NCI-H2171 (cell line): ENCODE results near the gene LAMA5.

Experiments used
- DNase-seq: peaks from one replicate; lab custom pipeline; 2025; lab: John Stamatoyannopoulos, UW

Gene LAMA5

DNA sequence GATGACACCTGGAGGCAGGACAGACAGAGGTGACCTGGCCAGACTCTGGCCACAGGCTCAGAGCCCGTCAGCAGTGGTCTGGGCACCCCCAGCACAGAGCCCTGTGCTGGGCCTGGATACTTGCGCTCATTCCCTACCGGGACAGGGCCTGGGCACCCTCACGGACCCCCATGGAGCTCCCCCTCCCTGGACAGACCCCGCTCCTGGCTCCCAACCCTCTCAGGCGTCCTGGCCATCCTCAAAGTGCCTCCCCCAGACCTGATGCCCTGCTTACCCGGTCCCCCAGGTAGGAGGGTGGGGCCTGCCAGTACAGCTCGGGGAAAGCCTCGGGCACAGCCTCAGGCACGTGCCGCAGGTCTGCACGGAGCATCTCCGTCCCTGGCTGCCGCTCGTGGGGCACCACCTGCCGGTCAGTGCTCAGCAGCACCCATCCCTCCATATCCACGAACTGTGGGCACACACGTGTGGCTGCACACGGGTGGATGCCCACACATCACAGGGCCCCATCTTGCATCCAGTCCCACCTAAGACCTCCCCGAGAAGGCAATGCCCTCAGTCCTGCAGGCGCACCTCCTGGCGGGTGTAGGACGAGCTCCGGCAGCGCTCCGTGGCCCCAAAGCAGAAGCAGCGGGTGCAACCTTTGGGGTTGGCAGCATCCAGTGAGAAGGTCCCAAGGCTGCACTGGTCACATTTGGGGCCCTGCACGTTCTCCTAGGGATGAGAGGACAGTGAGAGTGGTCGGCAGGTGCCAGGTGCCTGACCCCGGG lies 40.0 kb downstream of the LAMA5 start:
- no peak for DNase-seq

DNA sequence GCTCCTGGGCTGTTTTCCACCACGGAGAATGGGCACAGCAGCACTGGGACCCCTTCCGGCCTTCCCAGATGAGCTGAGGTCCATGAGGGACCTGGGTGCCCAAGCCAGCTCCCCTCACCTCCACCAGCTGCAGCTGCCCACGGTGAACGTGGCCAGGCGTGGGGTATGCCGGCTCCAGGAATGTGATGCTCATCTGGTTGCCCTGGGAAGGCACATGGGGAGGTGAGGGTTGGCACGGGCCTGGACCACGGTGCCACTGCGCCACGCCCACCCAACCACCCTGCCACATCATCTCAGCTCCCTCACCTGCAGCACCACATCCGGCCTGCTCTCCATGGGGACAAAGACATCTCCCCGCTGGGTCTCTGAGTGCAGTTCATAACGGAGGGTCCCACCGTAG lies 40.6 kb downstream of the LAMA5 start:
- no peak for DNase-seq

DNA sequence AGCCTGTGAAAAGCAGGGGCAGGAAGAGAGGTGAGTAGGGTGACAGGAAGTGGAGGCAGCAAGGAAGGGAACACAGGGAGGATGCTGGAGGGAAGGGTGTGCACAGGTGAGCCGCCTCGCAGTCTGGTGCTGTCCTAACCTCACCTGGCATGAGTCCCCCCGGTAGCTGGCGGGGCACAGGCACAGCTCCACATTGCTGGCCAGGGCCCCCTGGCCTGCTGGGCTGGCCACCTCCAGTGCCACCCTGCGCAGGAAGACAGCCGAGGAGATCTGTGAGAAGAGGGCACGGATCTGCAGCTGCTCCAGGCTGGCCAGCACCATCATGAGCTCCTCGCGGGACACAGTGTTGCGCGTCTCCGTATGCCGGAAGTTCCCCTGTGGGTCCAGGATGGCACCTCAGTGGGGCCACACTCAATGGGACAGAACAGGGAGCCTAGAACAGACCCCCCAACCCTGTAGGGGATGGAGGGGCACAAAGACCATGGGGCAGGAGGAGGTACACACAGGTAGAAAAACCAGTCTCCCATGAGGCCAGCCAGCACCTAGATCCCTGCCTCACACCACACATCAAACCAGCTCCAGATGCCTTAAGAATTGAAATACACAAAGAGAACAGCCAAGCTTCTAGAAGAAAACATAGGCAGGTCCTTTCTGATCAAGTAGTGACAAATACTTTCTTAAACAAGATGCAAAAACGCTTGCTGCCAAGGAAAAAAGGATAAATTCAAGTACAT lies 41.8 kb downstream of the LAMA5 start:
- no peak for DNase-seq

DNA sequence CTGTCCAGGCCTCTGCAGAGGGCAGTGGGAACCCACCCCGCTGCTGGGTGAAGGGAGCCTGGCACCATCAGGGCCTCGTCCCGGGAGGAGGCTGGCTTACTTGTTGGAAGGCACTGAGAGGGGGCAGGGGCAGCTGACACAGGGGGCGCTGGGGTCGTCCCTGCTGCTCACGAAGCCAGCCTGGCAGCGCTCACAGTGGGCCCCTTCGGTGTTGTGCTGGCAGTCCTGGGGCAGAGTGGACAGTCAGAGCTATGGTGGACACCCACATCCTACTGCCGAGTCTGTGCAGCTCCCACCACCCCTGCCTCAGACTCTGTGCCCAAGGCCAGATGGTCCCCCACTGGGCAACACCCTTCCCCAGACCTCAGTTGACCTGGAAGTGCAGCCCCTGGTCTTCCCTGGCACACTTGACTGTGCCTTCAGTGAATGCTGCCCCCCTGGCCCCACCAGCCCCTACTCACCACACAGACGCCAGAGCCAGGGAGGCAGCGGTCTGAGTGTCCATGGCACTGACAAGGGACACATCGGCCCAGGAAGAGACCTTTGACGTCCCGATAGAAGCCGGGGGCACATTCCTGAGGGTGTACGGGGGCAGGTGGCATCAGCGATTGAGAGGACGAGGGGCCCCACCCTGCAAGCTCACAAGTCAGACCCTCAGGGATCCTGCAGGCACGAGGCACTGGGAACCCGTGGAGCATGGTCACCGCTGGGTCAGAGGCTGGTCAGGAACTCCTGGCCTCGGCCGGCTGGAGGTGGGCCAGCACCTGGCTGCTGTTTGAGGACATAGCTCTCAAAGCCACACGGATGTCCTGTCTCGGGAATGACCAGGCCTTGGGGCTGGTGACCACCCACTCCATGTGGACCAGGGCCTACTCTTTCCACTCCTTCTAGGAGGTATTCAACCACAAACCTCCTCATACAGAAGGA lies 42.9 kb downstream of the LAMA5 start:
- DNase-seq: no peak

DNA sequence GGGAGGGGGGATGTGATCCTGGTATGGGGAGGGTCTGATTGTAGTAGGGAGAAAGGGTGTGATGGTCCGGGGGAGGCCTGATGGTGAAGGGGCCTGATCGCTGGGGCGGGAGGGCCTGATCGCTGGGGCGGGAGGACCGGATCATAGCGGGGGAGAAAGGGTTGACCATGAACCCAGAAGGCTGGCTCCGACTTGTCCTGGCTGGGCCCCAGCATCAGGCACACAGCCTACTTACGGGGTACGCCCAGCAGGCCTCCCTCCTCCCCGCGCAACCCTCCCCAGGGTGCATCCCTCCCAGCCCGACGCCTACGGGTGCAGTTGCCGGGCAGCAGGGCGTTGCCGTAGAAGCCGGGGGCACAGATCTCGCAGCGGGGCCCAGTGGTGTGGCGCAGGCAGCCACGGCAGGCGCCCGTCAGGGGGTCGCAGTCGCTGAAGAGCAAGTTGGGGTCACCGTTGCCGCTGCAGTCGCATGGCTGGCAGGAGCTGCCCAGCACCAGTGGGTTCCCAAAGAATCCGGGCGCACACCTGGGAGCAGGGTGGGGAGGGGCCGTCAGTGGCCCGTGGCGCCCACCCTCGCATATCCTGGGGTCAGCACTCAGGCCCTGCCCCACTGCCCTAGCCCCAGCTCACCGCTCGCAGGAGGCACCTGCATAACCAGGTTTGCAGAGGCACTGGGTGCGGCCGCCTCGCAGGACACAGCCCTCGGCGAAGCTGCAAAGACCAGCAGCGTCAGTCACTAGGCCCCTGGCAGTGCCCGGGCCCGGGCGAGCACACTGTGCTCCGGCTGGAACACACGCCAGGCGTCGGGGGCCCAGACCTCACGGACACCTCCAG lies 43.7 kb downstream of the LAMA5 start:
- no peak for DNase-seq

DNA sequence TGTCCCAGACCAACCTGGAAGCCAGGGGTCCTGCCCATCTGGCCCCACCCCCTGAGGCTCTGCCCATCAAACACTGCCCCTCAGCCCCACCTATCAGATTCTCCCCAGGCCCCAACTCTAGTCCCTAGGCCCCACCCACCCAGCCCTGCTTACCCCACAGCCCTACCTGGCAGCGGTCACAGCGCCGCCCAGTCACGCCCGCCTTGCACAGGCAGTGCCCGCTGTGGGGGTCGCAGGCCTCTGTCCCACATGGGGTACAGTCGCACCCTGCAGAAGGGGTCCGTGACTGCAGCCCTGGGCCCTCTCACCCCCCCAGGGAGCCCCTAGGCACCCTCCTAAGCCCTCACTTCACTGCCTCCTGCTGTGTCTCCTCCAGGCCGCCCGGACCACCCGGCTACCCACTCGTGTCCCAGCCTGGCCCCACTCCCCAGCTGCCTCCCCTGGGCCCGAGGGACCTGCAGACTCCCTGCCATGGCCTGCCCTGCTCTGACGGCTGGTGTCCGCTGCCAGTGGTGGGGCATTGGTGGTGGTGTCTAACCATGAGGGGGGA lies 44.5 kb downstream of the LAMA5 start:
- no peak for DNase-seq

DNA sequence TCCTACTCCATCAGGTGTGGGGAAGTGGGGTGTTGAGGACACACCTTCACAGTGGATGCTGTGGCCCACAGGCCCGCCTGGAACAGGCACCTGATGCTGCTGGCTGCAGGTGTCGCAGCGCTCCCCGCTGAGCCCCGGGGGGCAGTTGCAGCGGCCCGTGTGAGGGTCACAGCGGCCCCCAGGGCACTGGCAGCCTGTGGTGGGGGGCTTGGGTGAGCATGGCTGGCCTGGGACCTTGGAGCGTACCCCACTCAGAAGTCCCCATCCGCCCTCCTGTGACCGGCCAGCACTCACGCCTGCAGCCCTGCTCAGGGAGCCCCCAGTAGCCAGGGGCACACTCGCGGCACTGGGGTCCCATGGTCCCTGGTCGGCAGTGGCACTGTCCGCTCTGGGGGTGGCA lies 45.1 kb downstream of the LAMA5 start:
- no peak for DNase-seq

DNA sequence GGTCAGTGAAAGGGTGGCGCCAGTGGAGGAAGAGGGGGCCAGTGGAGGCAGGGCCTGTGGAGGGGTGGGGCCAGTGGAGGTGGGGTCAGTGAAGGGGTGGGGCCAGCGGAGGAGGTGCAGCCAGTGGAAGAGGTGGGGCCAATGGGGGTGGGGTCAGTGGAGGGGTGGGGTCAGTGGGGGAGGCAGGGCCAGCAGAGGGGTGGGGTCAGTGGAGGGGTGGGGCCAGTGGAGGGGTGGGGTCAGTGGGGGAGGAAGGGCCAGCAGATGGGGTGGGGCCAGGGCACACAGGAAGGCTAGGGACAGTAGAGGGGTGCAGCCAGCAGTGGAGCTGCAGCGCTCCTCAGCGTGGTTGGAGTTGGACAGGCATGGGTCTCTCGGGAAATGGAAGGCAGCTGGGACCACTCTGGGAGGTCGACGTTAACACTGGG lies 45.6 kb downstream of the LAMA5 start:
- no peak for DNase-seq

DNA sequence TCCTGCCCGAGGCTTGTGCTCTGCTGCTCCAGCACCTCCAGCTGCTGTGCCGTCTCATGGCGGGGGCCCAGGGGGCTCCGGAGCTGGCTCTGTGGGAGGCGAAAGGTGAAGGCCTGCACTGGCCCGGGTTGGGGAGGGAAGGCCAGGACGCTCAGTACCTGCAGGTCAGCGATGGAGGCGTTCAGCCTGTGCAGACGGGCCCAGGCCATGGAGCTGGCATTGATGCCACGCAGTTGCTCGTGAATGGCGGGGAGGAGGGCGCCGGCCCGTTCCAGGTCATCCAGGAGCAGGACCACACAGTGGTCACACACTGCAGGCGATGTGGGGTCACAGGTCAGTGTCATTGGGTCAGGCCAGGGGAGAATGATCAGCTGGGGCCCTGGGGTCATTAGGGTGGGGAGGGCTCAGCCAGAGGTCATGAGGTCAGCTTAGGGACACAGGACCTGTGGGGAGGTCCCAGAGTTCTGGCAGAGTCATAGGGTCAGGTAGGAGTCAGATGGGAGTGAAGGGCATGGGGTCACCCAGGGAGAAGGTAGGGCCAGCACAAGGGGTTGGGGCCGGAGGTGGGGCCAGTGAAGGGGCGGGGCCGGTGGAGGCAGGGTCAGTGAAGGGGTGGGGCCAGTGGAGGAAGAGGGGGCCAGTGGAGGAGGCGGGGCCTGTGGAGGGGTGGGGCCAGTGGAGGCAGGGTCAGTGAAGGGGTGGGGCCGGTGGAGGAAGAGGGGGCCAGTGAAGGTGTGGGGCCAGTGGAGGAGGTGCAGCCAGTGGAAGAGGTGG lies 46.3 kb downstream of the LAMA5 start:
- DNase-seq: no peak

DNA sequence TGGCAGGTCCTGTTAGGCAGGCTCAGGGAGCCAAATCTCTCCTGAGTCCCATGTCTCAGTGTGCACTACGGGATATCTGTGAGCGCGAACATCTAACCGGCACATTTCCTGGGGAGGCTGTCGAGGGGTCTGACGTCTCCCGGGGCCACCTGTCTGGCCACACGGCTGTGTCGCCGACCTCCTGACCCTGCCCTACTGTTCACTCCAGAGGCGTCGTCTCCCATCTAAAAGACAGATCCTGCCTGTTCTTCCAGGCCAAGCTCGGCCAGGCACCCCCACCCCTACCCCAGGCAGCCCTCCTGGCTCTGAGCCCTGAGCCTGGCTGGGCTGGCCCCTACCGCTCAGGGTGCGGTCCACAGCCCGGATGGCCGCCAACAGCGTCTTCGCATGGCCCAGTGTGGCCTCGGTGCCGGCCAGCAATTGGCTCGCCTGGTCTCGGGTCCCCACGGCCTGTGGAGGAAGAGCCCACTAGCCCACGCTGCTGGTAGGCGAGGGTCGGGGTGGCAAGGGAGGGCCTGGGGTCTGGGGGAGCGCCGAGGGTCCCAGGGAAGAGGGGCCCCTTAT lies 47.7 kb downstream of the LAMA5 start:
- DNase-seq: no peak

DNA sequence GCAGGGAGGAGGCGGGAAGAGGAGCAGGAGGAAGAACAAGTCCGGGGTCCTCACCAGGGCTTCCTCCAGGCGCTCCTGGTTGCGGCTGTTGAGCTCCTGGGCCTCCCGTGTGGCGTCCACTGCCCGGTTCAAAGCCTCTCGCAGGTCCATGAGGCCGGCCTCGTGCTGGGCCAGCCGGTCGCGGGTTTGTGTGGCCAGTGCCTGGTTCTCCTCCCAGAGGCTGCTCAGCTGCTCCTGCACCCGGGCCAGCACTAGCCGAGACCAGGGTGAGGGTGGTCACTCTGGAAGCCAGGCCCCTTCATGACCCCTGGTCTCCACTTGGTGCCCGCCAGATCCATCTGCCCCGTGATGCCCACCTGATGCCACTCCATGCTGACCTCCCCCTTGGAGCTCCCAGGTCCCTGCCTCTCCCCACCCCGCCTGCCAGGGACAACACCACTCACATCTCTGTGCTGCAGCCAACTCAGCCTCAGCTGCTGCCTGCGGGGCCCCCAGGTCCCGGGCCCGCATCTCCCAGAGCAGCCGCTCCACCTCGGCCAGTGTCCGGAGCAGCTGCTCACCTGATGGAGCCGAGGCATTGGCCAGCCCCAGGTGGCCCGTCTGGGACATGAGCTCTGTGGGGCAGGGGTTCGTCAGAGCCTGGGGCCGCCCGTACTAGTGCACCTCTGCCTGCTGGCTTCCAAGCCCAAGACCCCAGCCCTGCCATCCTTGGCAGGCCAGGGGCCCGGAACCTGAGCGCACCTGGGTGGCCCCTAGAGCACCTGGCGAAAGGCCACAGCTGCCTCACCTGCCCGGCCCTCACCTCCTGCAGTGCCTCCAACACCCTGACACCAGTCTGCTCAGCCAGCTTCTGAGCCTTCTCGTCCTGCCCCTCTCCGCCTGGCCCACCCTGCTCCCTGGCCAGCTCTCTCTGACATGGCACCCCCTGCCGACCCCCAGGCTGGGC lies 48.4 kb downstream of the LAMA5 start:
- no peak for DNase-seq

DNA sequence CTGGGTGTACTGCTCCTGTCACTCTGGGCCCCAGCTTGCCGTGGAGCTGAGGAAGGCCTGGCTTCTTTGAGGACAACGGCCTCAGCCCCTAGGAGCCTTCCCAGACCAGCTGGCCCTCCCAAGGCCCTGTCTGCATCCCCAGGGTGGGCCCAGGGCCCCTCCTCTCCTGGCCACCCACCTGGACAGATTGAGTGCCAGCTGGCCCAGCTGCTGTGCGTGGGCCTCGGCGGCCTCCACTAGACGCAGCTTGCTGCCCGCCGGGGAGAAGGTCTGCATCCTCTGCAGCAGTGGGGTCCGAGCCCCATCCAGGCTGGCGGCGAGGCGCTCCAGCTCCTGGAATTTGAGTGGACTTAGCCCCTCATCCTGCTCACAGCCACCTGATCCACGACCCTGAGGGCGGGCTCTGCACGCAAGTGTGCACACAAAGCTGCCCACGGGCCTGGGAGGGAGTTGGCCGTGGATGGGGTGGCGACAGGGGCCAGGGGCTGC lies 49.9 kb downstream of the LAMA5 start:
- DNase-seq: no peak

DNA sequence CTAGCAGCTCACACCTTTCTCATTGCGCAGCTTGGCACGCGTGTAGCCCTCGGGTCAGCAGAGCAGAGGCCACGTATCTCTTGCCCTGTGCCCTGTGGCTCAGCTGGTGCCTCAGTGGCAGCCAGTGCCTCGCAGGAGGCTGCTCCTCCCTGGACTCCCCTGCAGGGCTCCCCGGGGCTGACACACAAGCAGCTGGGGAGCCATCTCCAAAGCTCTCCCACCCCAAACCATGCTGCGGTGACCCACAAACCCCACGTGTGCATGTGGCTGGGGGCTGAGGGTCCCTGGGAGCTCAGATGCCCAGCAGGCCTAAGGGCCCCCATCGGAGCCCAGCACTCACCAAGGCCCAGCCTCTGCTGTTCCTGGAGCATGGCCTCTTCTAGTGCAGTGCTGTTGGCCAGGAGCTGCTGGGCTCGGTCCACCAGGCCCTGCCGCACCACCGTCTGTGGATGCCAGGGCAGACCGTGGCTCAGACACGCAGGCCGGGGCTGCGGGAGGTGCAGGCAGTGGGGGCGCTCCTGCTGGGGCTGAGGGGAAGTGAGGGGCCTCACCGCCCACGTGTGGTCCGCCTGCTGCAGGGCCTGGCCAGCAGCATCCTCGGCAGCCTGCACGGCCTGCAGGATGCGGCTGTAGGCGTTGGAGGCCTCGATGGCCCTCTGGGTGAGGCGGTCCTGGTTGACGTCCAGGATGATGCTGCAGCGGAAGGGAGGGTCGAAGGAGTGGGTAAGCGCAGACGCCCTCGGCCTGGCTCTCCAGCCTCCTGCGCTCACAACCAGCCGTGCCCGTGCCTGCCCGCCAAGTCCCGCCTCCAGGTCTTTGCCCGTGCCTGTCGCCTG lies 50.6 kb downstream of the LAMA5 start:
- DNase-seq: no peak

DNA sequence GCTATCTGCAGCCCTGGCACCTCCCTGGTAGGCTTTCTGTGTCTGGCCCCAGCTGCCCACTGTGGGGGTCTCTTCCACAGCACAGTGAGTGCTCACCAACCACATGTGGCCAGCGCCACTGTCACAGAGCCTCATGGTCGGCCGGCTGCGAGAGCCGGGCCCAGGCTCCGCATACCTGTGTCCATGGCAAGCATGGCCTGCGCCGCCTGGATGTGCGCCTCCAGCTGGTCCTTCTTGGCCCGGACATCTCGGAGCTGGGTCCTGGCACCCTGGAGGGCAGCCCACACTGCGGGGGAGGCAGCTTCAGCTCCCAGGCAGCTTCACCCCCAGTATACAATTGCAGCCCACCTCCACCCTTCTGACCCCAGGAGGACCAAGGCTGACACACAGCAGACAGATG lies 51.3 kb downstream of the LAMA5 start:
- no peak for DNase-seq

DNA sequence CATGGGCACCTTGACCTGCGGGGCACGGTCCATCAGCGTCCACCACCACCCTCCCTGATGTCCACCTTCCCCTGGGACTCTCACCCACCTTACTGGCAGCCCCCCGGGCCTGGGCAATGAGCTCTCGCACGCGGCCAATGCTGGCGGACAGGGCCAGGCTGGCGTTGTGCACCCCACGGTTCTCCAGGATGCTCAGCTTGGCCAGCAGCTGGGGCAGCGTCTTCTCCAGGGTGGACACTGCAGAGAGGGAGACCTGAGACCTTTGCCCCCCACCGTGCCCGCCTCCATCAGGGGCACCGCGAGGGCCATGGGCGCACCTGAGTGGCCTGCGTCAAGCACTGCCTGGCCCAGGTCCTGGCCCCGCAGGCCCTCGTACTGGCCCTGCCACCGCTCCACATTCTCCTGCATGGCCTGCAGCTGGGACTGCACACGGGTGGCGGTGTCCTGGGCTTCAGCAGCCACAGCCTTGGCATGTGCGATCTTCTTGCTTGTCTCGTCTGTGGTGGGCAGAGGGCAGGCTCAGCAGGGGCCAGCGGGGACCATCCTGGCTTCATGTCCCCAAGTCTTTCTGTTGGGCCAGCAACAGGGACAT lies 52.3 kb downstream of the LAMA5 start:
- no peak for DNase-seq

DNA sequence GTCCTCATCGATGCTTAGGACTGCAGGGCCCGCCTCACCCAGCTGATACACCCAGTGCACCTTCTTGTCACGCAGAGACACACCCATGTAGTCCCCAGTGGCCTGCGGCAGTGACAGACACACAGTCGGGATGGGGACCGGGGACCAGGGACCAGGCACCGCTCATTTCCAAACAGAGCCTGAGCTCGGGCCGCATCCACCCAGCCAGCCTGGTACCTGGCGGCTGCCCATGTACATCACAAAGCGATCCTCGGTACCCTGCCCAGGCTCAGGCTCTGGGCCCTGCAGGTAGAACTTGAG lies 52.8 kb downstream of the LAMA5 start:
- no peak for DNase-seq

DNA sequence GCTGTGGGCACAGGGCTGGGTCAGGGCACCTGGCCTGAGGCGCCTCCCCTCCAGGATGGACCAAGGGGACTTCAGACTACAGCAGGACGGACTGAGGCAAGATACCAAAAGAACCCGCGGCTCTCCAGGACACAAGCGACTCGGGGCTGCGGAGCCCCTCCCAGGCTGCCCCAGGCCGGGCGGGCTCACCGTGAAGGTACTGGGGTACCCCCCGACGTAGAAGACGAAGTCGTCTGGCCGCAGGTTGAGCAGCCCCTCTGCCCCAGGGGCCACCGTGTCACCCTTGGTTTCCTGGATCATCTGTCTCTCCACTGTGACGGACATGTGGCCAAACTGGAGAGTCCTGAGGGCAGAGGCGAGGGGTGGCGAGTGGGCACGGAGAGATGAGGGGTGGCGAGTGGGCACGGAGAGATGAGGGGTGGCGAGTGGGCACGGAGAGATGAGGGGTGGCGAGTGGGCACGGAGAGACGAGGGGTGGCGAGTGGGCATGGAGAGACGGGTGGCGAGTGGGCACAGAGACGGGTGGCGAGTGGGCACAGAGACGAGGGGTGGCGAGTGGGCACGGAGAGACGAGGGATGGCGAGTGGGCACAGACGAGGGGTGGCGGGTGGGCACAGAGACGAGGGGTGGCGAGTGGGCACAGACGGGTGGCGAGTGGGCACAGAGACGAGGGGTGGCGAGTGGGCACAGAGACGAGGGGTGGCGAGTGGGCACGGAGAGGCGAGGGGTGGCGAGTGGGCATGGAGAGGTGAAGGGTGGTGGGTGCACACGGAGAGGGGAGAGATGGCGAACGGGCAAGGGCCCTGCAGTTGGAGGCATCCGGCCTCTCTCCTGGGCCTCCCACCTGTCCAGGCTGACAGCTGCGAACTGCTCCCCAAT lies 53.4 kb downstream of the LAMA5 start:
- DNase-seq: no peak
